Activated T-helper 2 cell treated with anti-CD3 and anti-CD28 coated beads, Interferon-gamma antibody, Interleukin-2, Interleukin-4, amounts not matched to agents 10 μg/mL and 5 μg/mL and 100 μg/mL, durations not matched to agents 14 hours and 24 hours and 36 hours (primary cell): ENCODE data around the gene SRRT. TPM values are rescaled to one million over a fixed set of nuclear protein-coding genes. Genes with fewer than 3 reads are reported as not detected.

Source experiments
- DNase-seq: peaks from one replicate; pipeline ENCODE4 v3.0.0; 2021; ENCODE audit warnings: low spot score
- H3K27ac Mint-ChIP-seq: one replicate; pipeline ENCODE4 v1.8.0; 2021; ENCODE audit warnings: mixed read lengths
- H3K27me3 Mint-ChIP-seq: one replicate; pipeline ENCODE4 v1.8.0; 2021; ENCODE audit warnings: low read depth, mixed read lengths
- H3K36me3 Mint-ChIP-seq: one replicate; pipeline ENCODE4 v1.8.0; 2021; ENCODE audit warnings: low read depth, mixed read lengths
- H3K4me1 Mint-ChIP-seq: one replicate; pipeline ENCODE4 v1.8.0; 2021; ENCODE audit warnings: low read depth, mixed read lengths
- H3K4me3 Mint-ChIP-seq: one replicate; pipeline ENCODE4 v1.8.0; 2021; ENCODE audit warnings: low read depth, mild to moderate bottlenecking, moderate library complexity, mixed read lengths
- H3K9me3 Mint-ChIP-seq: one replicate; pipeline ENCODE4 v1.8.0; 2021; ENCODE audit warnings: mixed read lengths
- intact Hi-C: fragments of 100-400 bp; cut with micrococcal nuclease; formaldehyde crosslinking; loops from one replicate; pipeline ENCODE4 v1.15.1; 2023
- total RNA-seq: library from RNA; stranded (reverse); gene quantifications from 2 replicates; pipeline ENCODE4 v1.2.3, GENCODE V29; 2022

SRRT gene
- total RNA-seq, 1 donor from 2014 or later = 290 TPM

DNA sequence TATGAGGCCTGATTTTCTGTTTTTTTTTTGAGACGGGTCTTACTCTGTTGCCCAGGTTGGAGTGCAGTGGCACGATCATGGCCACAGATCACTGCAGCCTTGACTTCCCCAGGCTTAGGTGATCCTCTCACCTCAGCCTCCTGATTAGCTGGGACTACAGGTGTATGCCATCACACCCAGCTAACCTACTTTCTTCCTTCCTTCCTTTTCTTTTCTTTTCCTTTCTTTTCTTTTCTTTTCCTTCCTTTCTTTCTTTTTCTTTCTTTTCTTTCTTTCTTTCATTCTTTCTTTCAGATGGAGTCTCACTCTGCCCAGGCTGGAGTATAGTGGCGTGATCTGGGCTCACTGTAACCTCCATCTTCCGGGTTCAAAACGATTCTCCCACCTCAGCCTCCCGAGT is 3.8 kb downstream of the SRRT start:
- peak overlapping the region; percentile 51 for H3K4me3 Mint-ChIP-seq
- no peak overlapping the region for H3K27ac Mint-ChIP-seq
- no peaks in the 10 kb centered on the region for H3K9me3 Mint-ChIP-seq
- DNase-seq = no peak
- intact Hi-C loops = loop anchor here (10.0 kb wide), 1 partner anchor 294 kb away; the partner anchor contains the start of genes FBXO24 and LRCH4
- H3K27me3 Mint-ChIP-seq = no peaks in the 10 kb centered on the region
- H3K36me3 Mint-ChIP-seq = peaks cover 91% of the 10 kb centered on the region
- H3K4me1 Mint-ChIP-seq = peaks cover 40% of the 10 kb centered on the region

DNA sequence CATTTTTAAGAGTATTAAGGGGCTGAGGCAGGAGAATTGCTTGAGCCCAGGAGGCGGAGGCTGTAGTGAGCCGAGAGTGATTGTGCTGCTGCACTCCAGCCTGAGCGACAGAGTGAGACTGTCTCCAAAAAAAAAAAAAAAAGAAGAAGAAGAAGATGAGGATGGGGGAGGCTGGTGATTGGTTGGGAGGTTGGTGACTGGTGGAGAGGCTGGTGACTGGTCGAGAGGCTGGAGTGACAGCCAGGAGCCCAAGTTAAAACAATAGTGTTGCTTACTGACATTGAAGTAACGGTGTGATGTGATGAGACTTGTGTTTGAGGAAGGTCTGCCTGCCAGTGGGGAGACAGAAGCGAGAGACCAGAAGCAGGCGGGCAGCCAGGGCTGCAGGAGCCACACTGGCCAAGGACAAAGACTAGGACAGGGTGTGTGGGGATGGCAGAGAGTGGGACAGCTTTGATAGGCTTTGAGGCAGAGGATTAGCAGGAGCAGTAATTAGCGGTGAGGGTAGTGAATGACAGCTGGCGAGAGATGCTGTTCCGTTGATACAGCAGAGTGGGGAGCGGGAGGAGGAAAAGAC is 4.9 kb downstream of the SRRT start:
- intact Hi-C loops = loop anchor here (10.0 kb wide), 1 partner anchor 295 kb away; the partner anchor contains the start of genes FBXO24 and LRCH4
- Mint-ChIP-seq H3K4me3 (no peak overlapping the region), H3K9me3 (no peaks in the 10 kb centered on the region), H3K36me3 (peaks cover 91% of the 10 kb centered on the region), H3K4me1 (peaks cover 36% of the 10 kb centered on the region), H3K27me3 (no peaks in the 10 kb centered on the region), H3K27ac (no peak overlapping the region)
- no peak for DNase-seq

DNA sequence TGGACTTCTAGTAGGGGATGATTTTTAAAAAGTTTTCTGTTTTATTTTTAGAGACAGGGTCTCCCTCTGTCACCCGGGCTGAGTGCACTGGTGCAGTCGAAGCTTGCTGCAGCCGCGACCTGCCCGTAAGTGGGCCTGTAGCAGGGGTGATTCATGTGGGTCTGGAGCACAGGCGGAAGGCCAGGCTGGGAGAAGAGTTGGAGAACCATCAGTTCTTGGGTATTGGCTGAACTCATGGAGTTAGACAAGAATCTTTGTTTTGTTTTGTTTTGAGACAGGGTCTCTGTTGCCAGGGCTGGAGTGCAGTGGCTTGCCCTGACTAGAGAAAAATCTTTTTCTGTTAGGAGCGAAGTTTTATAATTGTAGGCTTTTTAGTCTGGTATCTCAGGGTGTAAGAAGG is 5.7 kb downstream of the SRRT start:
- Mint-ChIP-seq H3K4me3 (no peak overlapping the region), H3K27me3 (no peaks in the 10 kb centered on the region), H3K27ac (no peak overlapping the region), H3K36me3 (peaks cover 92% of the 10 kb centered on the region), H3K9me3 (no peaks in the 10 kb centered on the region), H3K4me1 (peaks cover 39% of the 10 kb centered on the region)
- no peak for DNase-seq
- intact Hi-C loops = no loop called here

DNA sequence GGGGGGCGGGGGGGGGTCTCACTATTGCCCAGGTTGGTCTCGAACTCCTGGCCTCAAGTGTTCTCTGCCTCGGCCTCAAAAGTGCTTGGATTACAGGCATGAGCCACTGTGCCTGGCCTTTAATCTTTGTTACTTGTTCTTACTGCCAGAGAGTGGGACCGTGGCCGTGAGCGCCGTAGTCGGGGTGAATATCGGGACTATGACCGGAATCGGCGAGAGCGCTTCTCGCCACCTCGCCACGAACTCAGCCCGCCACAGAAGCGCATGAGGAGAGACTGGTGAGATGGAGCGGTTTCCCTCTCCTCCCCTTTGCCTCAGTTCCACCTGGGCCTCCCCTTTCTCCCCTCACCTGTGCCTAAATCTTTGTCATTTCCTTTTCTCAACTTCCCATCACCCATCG is 6.2 kb downstream of the SRRT start:
- Mint-ChIP-seq H3K36me3 (peaks cover 92% of the 10 kb centered on the region), H3K4me3 (no peak overlapping the region), H3K27ac (no peak overlapping the region), H3K27me3 (no peaks in the 10 kb centered on the region), H3K4me1 (peaks cover 40% of the 10 kb centered on the region), H3K9me3 (no peaks in the 10 kb centered on the region)
- intact Hi-C loops = no loop called here
- DNase-seq = no peak

DNA sequence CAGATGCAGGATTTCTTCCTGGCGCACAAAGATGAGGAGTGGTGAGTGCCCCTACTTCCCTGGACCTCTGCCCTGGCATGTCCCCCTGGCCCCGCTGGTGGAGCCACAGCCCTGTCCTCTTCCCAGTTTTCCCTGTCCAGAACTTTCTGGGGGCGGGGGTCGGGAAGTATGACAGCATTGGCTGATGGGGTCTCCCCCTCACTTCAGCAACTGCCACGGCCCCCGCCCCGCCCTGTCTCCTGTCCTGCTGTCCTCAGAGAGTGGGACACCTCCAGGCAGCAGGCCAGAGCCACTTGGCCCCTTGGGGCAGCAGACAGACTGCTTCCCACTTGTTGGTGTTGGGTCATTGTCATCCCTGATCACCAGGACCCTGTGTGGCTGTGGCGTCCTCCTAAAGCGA is 7.3 kb downstream of the SRRT start:
- H3K4me3 Mint-ChIP-seq = no peak overlapping the region
- peaks cover 40% of the 10 kb centered on the region for H3K4me1 Mint-ChIP-seq
- peaks cover 94% of the 10 kb centered on the region for H3K36me3 Mint-ChIP-seq
- intact Hi-C loops = no loop called here
- no peaks in the 10 kb centered on the region for H3K9me3 Mint-ChIP-seq
- no peaks in the 10 kb centered on the region for H3K27me3 Mint-ChIP-seq
- no peak overlapping the region for H3K27ac Mint-ChIP-seq
- DNase-seq = no peak

DNA sequence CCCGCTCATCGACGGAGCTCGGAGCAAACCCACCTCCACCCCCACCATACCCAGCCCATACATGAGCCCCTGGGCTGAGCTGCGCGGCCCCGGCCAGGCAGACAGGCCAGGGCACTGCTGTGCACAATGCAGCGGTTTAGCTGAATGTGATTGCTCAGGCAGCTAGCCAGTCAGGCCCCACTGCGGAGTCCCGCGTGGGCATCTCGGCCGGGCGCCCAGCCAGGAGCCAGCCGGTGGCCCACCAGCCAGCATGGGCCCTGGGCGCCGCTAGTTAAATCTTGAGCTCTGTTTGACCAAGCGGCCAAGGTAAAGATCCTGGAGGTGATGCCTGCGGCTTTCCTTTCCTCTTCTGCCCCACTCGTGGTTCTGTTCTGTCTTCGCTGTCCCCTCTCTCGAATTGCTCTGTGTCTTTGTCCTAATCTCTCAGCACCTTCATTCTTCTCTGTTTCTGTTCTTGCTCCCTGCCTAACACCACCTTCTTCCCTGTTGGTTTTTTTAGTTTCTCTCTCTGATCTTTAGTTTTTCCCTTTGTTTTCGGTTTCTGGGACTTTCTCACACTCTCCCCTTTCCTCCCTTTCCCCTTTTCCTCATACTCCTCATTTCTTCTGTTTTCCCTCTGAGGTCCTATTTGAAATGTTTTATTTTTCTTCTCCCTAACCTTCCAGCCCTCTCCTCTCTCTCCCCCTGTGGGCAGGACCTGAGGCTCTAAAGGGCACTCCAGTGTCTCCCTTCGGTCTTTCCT is 8.1 kb downstream of the SRRT start:
- Mint-ChIP-seq H3K36me3 (peaks cover 97% of the 10 kb centered on the region), H3K4me1 (peaks cover 47% of the 10 kb centered on the region)
- DNase-seq = no peak

DNA sequence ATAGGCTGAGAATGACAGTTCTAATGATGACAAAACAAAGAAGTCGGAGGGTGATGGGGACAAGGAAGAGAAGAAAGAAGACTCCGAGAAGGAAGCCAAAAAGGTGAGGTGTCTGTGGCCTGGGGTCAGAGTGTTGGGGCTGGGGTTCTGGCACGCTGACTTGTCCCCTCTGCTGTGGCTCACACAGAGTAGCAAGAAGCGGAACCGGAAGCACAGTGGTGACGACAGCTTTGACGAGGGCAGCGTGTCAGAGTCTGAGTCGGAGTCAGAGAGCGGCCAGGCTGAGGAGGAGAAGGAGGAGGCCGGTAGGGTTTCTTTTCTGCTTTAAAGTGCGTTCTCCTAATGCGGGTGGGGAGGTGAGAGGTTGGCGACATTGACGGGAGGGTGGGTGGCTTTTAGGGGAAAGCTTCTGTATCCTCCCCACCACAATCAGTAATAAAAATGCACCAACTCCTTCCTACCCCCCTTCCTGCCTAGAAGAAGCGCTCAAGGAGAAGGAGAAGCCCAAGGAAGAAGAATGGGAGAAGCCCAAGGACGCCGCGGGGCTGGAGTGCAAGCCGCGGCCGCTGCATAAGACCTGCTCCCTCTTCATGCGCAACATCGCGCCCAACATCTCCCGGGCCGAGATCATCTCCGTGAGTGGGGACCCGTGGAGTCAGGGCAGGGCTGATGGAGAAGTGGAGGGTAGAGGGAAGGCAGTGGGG is 10.0 kb downstream of the SRRT start:
- no peak for DNase-seq
- Mint-ChIP-seq H3K4me3 (no peak overlapping the region), H3K36me3 (peaks cover 87% of the 10 kb centered on the region), H3K4me1 (peaks cover 45% of the 10 kb centered on the region), H3K27ac (peak overlapping the region; percentile 67), H3K9me3 (no peaks in the 10 kb centered on the region), H3K27me3 (no peaks in the 10 kb centered on the region)
- intact Hi-C loops = no loop called here

More for the DNA sequence above, 8.1 kb downstream of the SRRT start:
- intact Hi-C loops = no loop called here
- no peak overlapping the region for H3K4me3 Mint-ChIP-seq
- no peaks in the 10 kb centered on the region for H3K27me3 Mint-ChIP-seq
- peak overlapping the region; percentile 6 for H3K27ac Mint-ChIP-seq
- no peaks in the 10 kb centered on the region for H3K9me3 Mint-ChIP-seq

DNA sequence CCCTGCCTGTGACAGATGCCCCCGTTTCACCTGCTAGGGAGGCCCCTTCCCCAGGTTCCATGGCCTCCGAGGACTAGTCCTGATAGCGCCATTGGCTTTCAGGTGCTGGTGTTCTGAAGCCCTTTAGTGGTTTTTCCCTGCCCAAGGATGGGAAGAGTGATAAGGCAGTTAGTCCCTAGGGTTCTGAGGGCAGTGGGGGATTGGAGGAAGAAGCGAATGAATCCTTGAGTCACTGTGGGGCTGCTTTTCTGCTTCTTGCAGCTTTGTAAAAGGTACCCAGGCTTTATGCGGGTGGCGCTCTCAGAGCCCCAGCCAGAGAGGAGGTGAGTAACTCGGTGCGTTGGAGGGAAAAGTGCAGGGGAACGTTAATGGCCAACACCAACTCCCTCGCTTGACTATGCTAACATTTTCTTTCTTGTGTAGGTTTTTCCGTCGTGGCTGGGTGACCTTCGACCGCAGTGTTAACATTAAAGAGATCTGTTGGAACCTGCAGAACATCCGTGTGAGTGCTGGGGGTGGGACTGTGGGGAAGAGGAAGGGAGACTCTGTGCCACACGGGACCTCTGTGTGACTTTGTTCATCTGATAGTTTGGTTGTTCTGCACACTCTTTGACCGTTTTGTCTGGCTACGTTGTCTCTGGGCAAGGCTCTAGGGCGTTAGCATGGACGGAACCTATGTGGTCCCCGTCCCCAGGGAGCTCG is 10.7 kb downstream of the SRRT start:
- intact Hi-C loops = no loop called here
- H3K4me1 Mint-ChIP-seq = peaks cover 46% of the 10 kb centered on the region
- no peaks in the 10 kb centered on the region for H3K9me3 Mint-ChIP-seq
- peaks cover 2% of the 10 kb centered on the region for H3K27me3 Mint-ChIP-seq
- peaks cover 81% of the 10 kb centered on the region for H3K36me3 Mint-ChIP-seq
- peak overlapping the region; percentile 68 for H3K27ac Mint-ChIP-seq
- peak overlapping the region; percentile 15 for H3K4me3 Mint-ChIP-seq
- DNase-seq = no peak

DNA sequence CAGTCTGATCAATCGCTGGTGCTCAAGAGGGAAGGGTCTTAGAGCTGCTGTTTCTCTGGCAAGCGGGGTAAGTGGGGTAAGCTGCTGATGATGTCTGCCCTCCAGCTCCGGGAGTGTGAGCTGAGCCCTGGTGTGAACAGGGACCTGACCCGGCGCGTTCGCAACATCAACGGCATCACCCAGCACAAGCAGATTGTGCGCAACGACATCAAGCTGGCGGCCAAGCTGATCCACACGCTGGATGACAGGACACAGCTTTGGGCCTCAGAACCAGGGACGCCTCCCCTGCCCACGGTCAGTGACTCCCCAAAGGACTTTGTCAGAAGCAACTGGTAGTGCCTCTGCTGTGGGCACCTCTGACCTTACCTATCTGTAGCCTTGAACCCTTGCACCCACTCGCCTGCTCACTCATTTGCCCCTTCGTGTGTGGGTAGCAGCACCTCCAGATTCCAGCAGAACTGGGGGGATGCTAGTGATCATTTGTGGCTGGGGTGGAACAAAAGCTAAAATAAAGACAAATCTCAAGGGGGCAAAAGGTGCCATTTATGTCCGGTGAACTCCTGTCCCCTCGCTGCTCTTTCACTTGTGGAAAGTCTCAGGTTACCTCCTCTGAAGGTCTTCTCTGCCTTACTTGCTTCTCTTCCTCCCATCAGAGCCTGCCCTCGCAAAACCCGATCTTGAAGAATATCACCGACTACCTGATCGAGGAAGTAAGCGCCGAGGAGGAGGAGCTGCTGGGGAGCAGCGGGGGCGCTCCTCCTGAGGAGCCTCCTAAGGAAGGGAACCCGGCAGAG is 11.4 kb downstream of the SRRT start:
- Mint-ChIP-seq H3K27me3 (peaks cover 5% of the 10 kb centered on the region), H3K36me3 (peaks cover 75% of the 10 kb centered on the region), H3K27ac (peak overlapping the region; percentile 68), H3K4me1 (peaks cover 49% of the 10 kb centered on the region), H3K9me3 (no peaks in the 10 kb centered on the region), H3K4me3 (peak overlapping the region; percentile 35)
- DNase-seq = no peak
- intact Hi-C loops = no loop called here

DNA sequence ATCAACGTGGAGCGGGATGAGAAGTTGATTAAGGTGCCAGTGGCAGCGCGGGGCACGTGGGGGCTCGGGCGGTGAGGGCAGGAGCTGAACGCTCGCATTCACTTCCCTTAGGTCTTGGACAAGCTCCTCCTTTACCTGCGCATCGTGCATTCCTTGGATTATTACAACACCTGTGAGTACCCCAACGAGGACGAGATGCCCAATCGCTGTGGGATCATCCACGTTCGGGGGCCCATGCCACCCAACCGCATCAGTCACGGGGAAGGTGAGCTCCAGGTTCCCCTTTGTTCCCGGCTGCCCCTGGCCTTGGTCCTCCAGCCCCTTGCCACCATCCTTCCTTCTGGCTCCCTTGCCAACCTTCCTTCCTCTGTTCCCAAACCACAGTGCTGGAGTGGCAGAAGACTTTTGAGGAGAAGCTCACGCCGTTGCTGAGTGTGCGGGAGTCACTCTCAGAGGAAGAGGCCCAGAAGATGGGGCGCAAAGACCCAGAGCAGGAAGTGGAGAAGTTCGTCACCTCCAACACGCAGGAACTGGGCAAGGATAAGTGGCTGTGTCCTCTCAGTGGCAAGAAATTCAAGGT is 12.1 kb downstream of the SRRT start:
- Mint-ChIP-seq H3K9me3 (no peaks in the 10 kb centered on the region), H3K27me3 (peaks cover 11% of the 10 kb centered on the region), H3K4me3 (peak overlapping the region; percentile 79), H3K27ac (peak overlapping the region; percentile 82), H3K4me1 (peaks cover 49% of the 10 kb centered on the region), H3K36me3 (peaks cover 68% of the 10 kb centered on the region)
- DNase-seq = no peak
- intact Hi-C loops = loop anchor here (1.0 kb wide), 1 partner anchor 12 kb away; the partner anchor contains the start of gene SRRT

DNA sequence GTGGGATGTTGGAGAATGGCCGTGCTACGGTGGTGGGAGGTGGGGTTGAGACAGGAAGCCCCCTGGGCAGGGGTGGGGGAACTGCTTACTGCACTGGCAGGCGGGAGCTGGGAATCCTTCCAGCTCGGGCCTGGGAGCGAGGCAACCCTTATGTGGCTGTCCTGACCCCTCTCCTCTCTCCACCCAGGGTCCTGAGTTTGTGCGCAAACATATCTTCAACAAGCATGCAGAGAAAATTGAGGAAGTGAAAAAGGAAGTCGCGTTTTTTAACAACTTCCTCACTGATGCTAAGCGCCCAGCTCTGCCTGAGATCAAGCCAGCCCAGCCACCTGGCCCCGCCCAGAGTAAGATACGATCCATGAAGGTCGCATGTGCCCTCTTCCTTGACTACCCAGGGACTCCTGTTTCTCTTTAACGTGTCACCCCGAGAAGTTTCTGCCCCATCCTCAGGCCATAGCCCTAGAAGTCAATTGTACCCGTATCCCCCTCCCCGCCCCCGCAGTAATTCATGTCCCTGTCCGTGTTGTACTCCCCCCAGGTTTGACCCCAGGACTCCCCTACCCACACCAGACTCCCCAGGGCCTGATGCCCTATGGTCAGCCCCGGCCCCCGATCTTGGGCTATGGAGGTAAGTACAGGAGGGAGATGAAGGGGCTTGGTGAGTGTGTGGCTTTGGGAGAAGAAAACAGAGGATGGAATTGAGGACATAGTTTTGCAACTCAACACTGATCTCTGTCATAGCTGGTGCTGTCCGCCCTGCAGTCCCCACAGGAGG is 12.8 kb downstream of the SRRT start:
- Mint-ChIP-seq H3K9me3 (no peaks in the 10 kb centered on the region), H3K4me1 (peaks cover 49% of the 10 kb centered on the region), H3K27ac (peak overlapping the region; percentile 82), H3K4me3 (peak overlapping the region; percentile 79), H3K36me3 (peaks cover 61% of the 10 kb centered on the region), H3K27me3 (peaks cover 16% of the 10 kb centered on the region)
- intact Hi-C loops = loop anchor here (1.0 to 2.0 kb wide), 2 partner anchors 12 to 283 kb away; partner anchors contain the start of gene SRRT
- peak; percentile 67 for DNase-seq
